ENCODE data around the gene IGFALS.
A peak's percentile ranks its signal among the peaks of the same experiment; 100 is the strongest.

Gene IGFALS

GRCh38 chr16:1772362-1772907 lies 21.1 kb downstream of the IGFALS start, which contains the start of gene EME2:
EME2 (plus strand) TSS chr16:1772810; CDS start chr16:1773228, 418 bp downstream.
- no peak for TF ChIP-seq CTCF (IDR thresholded peaks at IDR 0.05; ENCODE audit: insufficient read depth, low read length, missing control alignments)
- peak within 1 kb of the TSS; percentile 81 for H3K4me3 ChIP-seq (ENCODE audit: low read depth, low read length)
- CTCF ChIA-PET: interaction anchor here (0.6 to 1.3 kb wide), 4 partner anchors 8 to 67 kb away, joined by 3 to 7 read pairs (median 4); partner anchors contain the start of genes MAPK8IP3, NUBP2 and SPSB3
- no peak for DNase-seq (ENCODE audit: low read depth, low spot score)
- POLR2A ChIA-PET: interaction anchor here (0.9 to 4.3 kb wide), 4 partner anchors 10 to 81 kb away, joined by 3 to 31 read pairs (median 4); partner anchors contain the start of genes NUBP2 and SPSB3

- TF ChIP-seq CTCF (IDR thresholded peaks at IDR 0.05; ENCODE audit: insufficient read depth, low read length, missing control alignments): no peak
- H3K4me3 ChIP-seq (ENCODE audit: low read depth, low read length): peak overlapping the region; percentile 81
- CTCF ChIA-PET: interaction anchor here (1.3 to 1.4 kb wide), 3 partner anchors 26 to 66 kb away, joined by 3 to 7 read pairs (median 4); partner anchors contain the start of gene MAPK8IP3
- POLR2A ChIA-PET: interaction anchor here (1.0 to 4.3 kb wide), 3 partner anchors 10 to 80 kb away, joined by 3 to 31 read pairs (median 4); partner anchors contain the start of genes NUBP2 and SPSB3
- no peak for DNase-seq (ENCODE audit: low read depth, low spot score)
Observed at GRCh38 chr16:1771864-1772361, 21.6 kb downstream of the IGFALS start.

- peak within 1 kb of the TSS; percentile 81 for H3K4me3 ChIP-seq (ENCODE audit: low read depth, low read length)
- DNase-seq (ENCODE audit: low read depth, low spot score): no peak
- POLR2A ChIA-PET: interaction anchor here (0.8 to 4.3 kb wide), 2 partner anchors 11 to 65 kb away, joined by 3 to 31 read pairs; partner anchors contain the start of genes MAPK8IP3, NUBP2 and SPSB3
- no peak for TF ChIP-seq CTCF (IDR thresholded peaks at IDR 0.05; ENCODE audit: insufficient read depth, low read length, missing control alignments)
- CTCF ChIA-PET: interaction anchor here (1.4 kb wide), 2 partner anchors 25 to 65 kb away, joined by 3 to 4 read pairs; partner anchors contain the start of gene MAPK8IP3
Observed at GRCh38 chr16:1771188-1771863, 22.2 kb downstream of the IGFALS start, which contains the start of gene NME3. NME3 (minus strand) TSS chr16:1771543; CDS start chr16:1771534, 9 bp downstream.

GRCh38 chr16:1770328-1771187 lies 22.9 kb downstream of the IGFALS start:
- TF ChIP-seq CTCF (IDR thresholded peaks at IDR 0.05; ENCODE audit: insufficient read depth, low read length, missing control alignments): no peak
- ChIA-PET POLR2A (interaction anchor here (0.8 to 4.3 kb wide), 3 partner anchors 12 to 65 kb away, joined by 3 to 31 read pairs (median 3); partner anchors contain the start of genes MAPK8IP3, NUBP2 and SPSB3), CTCF (interaction anchor here (1.4 kb wide), 2 partner anchors 24 to 64 kb away, joined by 3 to 4 read pairs; partner anchors contain the start of gene MAPK8IP3)
- peak overlapping the region; percentile 81 for H3K4me3 ChIP-seq (ENCODE audit: low read depth, low read length)
- no peak for DNase-seq (ENCODE audit: low read depth, low spot score)

GRCh38 chr16:1769402-1770300 lies 23.9 kb downstream of the IGFALS start:
- POLR2A ChIA-PET: interaction anchor here (0.7 to 4.3 kb wide), 3 partner anchors 13 to 24 kb away, joined by 3 to 31 read pairs (median 4); partner anchors contain the start of genes NUBP2 and SPSB3
- TF ChIP-seq CTCF (IDR thresholded peaks at IDR 0.05; ENCODE audit: insufficient read depth, low read length, missing control alignments): no peak
- CTCF ChIA-PET: interaction anchor here (2.2 kb wide), 1 partner anchor 64 kb away, joined by 11 read pairs; the partner anchor contains the start of gene MAPK8IP3
- DNase-seq (ENCODE audit: low read depth, low spot score): no peak
- no peak overlapping the region; the same call in 1 of the 2 replicates for H3K4me3 ChIP-seq (ENCODE audit: low read depth, low read length)
